HL-60 (cell line): ENCODE data around the gene WTAP.

Source experiments
- CTCF ChIP-seq: IDR thresholded peaks from one replicate; pipeline ENCODE4 v1.5.1; 2011; ENCODE audit warnings: low read length, control low read depth, inconsistent platforms; ENCODE audit not compliant: insufficient read depth
- SPI1 ChIP-seq: IDR thresholded peaks from 2 replicates; pipeline ENCODE4 v1.6.1; 2012; ENCODE audit warnings: low read depth, mild to moderate bottlenecking, borderline replicate concordance

GRCh38 chr6:159682810-159683209, 44.5 kb upstream of the WTAP start:
- no peak for TF ChIP-seq CTCF
- no peak for TF ChIP-seq SPI1
